ENCODE data around the gene SMCHD1.
"Not testable (repeated sequence)": the region's sequence is repeated elsewhere in the genome, so short reads cannot be mapped to it uniquely, and the experiment has no call there.

SMCHD1 gene

GRCh38 chr18:2657788-2658458 is 2.4 kb downstream of the SMCHD1 start:
- no peak for DNase-seq (ENCODE audit: low read depth, low spot score)

GRCh38 chr18:2660849-2661248 is 5.3 kb downstream of the SMCHD1 start:
- DNase-seq (ENCODE audit: low read depth, low spot score): not testable (repeated sequence)

- DNase-seq (ENCODE audit: low read depth, low spot score): not testable (repeated sequence)
Observed at GRCh38 chr18:2662288-2662687, 6.8 kb downstream of the SMCHD1 start.

- DNase-seq (ENCODE audit: low read depth, low spot score): no peak
Observed at GRCh38 chr18:2662990-2663389, 7.5 kb downstream of the SMCHD1 start.

GRCh38 chr18:2672410-2672809 is 16.9 kb downstream of the SMCHD1 start:
- DNase-seq (ENCODE audit: low read depth, low spot score): no peak

- no peak for DNase-seq (ENCODE audit: low read depth, low spot score)
Observed at GRCh38 chr18:2672872-2673271, 17.3 kb downstream of the SMCHD1 start.

- DNase-seq (ENCODE audit: low read depth, low spot score): not testable (repeated sequence)
Observed at GRCh38 chr18:2678933-2679332, 23.4 kb downstream of the SMCHD1 start.

GRCh38 chr18:2680216-2680792 is 24.8 kb downstream of the SMCHD1 start:
- no peak for DNase-seq (ENCODE audit: low read depth, low spot score)

GRCh38 chr18:2681993-2682603 is 26.6 kb downstream of the SMCHD1 start:
- DNase-seq (ENCODE audit: low read depth, low spot score): no peak

GRCh38 chr18:2683055-2683454 is 27.5 kb downstream of the SMCHD1 start:
- no peak for DNase-seq (ENCODE audit: low read depth, low spot score)

- no peak for DNase-seq (ENCODE audit: low read depth, low spot score)
Observed at GRCh38 chr18:2686349-2686968, 30.9 kb downstream of the SMCHD1 start.

- DNase-seq (ENCODE audit: low read depth, low spot score): no peak
Observed at GRCh38 chr18:2687390-2688001, 32.0 kb downstream of the SMCHD1 start.

GRCh38 chr18:2692508-2692907 is 37.0 kb downstream of the SMCHD1 start:
- no peak for DNase-seq (ENCODE audit: low read depth, low spot score)

GRCh38 chr18:2697184-2697583 is 41.7 kb downstream of the SMCHD1 start:
- DNase-seq (ENCODE audit: low read depth, low spot score): no peak

GRCh38 chr18:2699001-2699400 is 43.5 kb downstream of the SMCHD1 start:
- no peak for DNase-seq (ENCODE audit: low read depth, low spot score)

GRCh38 chr18:2704541-2704940 is 49.0 kb downstream of the SMCHD1 start:
- DNase-seq (ENCODE audit: low read depth, low spot score): no peak

GRCh38 chr18:2706903-2707302 is 51.4 kb downstream of the SMCHD1 start:
- no peak for DNase-seq (ENCODE audit: low read depth, low spot score)

- DNase-seq (ENCODE audit: low read depth, low spot score): no peak
Observed at GRCh38 chr18:2707551-2708168, 52.1 kb downstream of the SMCHD1 start.

- DNase-seq (ENCODE audit: low read depth, low spot score): no peak
Observed at GRCh38 chr18:2709316-2709715, 53.8 kb downstream of the SMCHD1 start.

GRCh38 chr18:2714140-2714539 is 58.6 kb downstream of the SMCHD1 start:
- no peak for DNase-seq (ENCODE audit: low read depth, low spot score)

GRCh38 chr18:2715990-2716389 is 60.5 kb downstream of the SMCHD1 start:
- DNase-seq (ENCODE audit: low read depth, low spot score): no peak

All from brain pericyte (primary cell).